Stimulated activated CD4-positive, alpha-beta T cell treated with anti-CD3 and anti-CD28 coated beads, Interleukin-4, amount 100 ng/mL, for 4 hours (primary cell): ENCODE results near the gene WDR27.
"Not testable (repeated sequence)": the region's sequence is repeated elsewhere in the genome, so short reads cannot be mapped to it uniquely, and the experiment has no call there.

Source experiments
- DNase-seq, 2 experiments: peaks; one replicate each; pipeline ENCODE4 v3.0.0-alpha.2; 2020

The WDR27 gene

GRCh38 chr6:169638915-169639314, 62.9 kb downstream of the WDR27 start:
- no peak for DNase-seq

DNA sequence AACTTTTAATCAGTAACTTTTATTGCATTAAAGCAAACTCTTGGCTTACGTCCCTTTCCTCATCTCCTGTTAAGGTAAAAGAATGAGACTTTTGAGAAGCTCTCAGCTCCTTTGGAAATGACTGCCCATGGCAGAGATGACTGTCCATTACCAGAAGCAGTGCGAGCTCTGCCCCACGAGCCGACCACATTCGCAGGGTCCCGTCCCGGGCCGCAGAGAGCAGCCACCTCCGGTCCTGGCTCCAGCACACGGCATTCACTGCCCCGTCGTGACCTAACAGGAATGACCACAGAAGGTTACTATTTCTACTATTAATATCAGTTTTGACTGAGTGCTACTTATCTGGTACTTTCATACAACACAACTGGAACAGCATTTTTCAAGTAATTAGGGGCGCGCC, 63.4 kb downstream of the WDR27 start:
- DNase-seq: no peak

DNA sequence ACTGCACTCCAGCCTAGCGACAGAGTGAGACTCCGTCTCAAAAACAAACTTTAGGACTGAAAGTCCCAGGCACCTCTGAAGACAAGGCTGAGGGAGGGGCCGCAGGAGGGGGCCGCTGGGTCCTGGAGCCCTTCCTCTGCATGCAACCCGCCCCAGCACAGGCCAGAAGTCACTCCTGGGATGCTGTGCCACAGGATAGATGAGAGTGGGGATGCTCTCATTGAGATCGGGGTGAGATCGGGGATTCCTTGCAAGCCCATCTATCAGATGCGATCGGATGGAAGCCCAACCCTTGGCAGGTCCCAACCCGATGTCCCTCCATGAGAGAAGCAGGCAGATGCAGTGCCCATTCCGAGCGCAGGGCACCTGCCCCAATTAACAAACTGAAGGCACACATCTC, 66.5 kb downstream of the WDR27 start:
- DNase-seq: no peak

DNA sequence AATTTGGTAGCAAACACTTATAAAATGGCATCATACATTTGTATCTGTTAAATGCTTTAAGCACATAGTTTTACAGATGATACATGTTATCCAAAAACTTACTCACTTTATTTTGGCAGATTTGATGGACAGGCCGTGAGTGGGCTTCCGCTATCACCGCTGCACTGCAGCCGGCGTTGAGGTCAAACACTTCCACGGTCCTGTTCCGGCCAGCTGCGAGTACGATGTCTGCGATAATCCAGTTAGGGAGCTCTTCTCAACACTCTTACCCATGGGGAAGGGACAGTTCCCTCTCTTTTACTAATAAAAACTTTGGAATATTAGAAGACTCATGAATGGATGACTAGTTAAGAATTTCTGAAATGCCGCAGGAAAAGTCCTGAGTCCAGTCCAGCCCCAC, 69.0 kb downstream of the WDR27 start:
- no peak for DNase-seq

DNA sequence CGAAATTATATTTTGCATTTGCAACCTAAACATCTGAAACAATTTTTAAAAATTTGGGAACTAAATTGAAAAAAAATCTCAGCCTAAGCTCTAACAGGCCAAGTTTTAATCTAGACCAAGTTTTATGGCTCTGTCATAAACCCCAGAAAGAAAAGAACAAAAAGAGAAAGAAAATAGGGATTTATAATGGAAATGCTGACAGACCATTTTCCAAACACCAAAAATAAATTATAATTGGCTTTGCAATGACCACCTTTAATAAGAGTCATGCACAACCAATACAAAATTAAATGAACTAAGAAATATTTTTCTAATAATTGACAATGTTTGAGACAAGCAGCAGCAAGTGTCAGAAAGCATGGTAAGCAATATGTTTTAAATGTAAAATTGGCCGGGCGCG, 72.6 kb downstream of the WDR27 start:
- no peak for DNase-seq

DNA sequence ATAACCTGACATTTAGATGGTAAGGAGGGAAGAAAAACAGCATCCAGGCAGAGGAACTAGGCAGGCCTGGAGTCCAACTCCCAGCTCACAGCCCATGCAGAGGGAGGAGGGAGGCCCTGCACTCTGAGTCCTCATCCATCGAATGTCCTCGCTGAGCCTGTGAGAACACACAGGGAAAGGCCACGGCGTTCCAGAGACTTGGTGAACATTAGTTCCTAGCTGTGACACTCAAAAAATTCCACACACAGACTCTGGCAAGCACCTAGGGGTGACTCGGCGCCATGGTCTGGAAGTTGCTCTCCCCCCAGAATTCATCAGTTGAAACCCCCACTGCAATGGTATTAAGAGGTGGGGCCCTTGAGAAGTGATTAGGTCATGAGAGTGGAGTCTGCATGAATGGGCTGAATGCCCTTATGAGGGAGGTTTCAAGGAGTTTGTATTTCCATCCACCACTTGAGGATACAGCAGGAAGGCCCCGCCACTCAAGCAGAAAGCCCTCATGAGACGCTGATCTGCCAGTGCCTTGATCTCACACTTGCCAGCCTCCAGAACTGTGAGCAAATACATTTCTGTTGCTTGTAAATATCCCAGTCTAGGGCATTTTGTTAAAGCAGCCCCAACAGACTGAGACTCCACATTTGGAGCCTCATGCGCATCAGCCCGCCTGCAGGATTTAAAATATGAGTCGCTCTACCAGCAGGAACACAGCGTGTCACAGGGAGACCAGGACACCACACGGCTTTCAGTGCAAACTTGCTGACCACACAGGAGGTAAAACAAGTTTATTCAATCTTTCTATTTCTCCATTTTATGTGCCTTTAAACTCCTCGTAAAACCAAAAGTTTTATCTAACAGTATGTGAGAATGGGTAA, 73.9 kb downstream of the WDR27 start:
- DNase-seq: no peak

DNA sequence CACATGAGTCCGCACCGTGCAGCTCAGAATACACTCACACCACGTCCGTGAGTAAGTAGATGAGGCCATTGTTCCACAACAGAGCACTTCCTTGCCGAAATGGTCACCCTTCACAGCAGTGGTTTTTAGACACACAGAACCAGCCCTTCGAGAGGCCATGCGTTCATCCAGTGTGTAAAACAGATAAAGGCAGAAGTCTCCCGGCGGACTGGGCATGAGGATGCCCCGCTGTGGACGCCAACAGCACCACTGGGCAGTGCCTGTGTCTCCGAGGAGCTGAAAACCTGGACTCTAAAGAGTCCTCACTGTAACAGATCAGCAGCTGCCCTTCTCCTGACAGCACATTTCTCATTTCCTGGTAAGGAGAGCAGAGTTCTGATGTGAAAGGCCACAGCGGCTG, 75.2 kb downstream of the WDR27 start:
- DNase-seq: no peak

DNA sequence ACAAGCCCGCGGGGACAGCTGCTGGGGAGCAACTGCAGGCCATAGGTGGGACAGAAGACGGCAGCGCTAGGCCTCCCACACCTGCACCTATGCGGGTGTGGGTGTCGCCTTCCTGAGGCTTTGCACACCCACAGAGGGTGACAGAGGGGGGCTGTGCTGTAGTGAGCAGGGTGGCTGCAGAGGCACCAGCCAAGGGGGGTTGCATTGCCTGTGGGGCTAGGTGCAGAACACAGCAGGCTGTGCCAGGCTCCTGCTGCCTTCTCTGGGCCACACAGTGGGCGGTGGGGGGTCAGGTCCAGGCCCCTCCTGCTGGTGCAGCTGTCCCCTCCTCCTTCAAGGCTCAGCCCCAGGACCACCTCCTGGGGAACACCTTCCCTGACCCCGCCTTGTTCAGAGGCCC, 75.7 kb downstream of the WDR27 start:
- DNase-seq: no peak

DNA sequence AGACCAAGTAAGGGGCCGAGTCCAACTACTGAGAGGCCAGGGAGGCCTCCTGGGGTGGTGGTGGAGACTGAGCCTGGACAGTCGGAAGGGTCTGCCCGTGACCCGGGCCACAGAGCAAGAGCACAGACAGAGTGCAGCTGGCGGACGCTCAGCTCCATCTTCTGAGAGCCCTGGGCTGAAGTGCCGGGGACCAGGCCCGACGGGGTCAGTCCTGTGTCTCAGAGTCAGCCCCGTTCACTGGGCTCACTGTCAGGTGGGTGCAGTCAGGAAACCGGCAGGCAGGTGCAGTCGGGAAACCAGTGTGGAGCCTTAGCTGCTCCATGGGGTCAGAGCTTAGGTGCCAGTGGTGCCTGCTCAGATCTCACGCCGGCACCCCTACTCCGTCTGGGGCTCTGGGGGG, 76.5 kb downstream of the WDR27 start:
- no peak for DNase-seq

GRCh38 chr6:169624785-169625184, 77.0 kb downstream of the WDR27 start:
- no peak for DNase-seq

- DNase-seq: no peak
Measured at GRCh38 chr6:169623975-169624374, 77.9 kb downstream of the WDR27 start.

DNA sequence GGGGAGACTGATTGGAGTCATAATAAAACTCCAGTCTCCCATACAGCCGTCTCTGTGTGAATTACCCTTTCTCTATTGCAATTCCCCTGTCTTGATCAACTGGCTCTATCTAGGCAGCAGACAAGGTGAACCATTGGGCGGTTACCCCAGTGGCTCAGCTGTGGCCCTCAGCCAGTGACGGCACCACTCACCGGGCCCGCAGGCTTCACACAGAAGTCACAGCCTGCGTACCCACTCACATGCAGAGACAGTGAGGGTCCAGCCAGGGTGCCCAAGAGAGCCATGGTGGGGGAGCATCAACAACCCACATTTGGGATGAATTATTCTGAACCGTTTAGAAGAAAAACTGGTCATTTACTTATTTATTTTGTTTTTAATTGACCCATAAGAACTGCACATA, 78.5 kb downstream of the WDR27 start:
- DNase-seq: no peak

DNA sequence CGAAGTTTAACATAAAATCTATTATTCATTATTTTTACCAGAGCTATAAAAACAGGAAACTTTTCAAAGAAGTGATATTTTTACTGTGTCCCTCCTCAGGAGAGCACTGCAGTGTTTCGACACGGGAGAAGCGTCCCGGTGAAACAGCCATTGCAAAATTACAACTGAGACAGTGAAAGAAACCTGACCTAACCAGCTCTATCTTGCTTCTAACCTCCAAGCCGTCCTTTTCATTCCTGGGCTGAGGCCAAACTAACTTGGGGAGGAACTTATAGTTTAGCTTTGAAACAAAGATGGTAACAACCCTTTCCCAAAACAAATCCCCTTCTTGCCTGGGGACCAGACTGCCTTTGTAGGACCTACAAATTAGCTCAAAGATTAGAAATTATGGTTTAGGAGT, 79.2 kb downstream of the WDR27 start:
- no peak for DNase-seq

- DNase-seq: no peak
Measured at GRCh38 chr6:169621311-169621710, 80.5 kb downstream of the WDR27 start.

GRCh38 chr6:169620171-169621130, 81.4 kb downstream of the WDR27 start:
- DNase-seq: no peak

GRCh38 chr6:169619650-169620049, 82.2 kb downstream of the WDR27 start:
- no peak for DNase-seq

- no peak for DNase-seq
Measured at GRCh38 chr6:169618526-169619490, 83.0 kb downstream of the WDR27 start.

- DNase-seq: no peak
Measured at GRCh38 chr6:169617562-169617961, 84.3 kb downstream of the WDR27 start.

GRCh38 chr6:169608609-169609008, 93.2 kb downstream of the WDR27 start:
- not testable (repeated sequence) for DNase-seq

- no peak for DNase-seq
Measured at GRCh38 chr6:169604076-169604475, 97.8 kb downstream of the WDR27 start.

- not testable (repeated sequence) for DNase-seq
Measured at GRCh38 chr6:169601129-169601528, 100.7 kb downstream of the WDR27 start.

- no peak for DNase-seq
Measured at GRCh38 chr6:169592558-169592957, 109.3 kb downstream of the WDR27 start.

DNA sequence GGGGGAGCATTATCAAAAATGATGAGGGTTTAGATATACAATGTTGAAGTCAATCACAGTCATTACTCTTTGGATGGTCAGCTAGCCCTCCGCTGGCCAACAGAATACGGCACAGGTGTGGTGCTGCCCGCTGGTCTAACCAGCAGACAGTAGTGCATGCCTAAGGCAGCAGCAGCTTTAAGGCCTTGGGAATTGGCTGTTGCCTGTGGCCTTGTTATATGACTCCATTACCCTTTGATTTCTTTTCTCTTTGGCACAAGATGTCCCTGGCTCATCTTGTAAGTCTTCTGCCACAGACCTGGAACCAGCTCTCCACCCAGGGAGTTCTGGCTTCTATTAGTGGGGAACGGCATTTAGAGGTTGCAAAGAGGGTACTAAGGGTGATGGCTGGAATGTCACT, 110.2 kb downstream of the WDR27 start:
- DNase-seq: no peak
